K562 (cell line): ENCODE data around the gene IL13. TPM values are rescaled to one million over a fixed set of nuclear protein-coding genes. Genes with fewer than 3 reads are reported as not detected.

Source experiments
- ATAC-seq: fragments of 200-7000 bp; cut with Tn5 transposase; 3 replicates; pipeline ENCODE4 v1.9.1; 2020; ENCODE audit warnings: moderate library complexity
- BruUV-seq: library from RNA; stranded (reverse); fragments of 400-500 nt; replicated peaks from 2 replicates; lab custom pipeline; 2021; lab: Mats Ljungman, UMichigan
- CTCF ChIA-PET: fragments of 300-600 bp; formaldehyde crosslinking; extraction: SDS; loops from one replicate; lab custom pipeline; 2021; ENCODE audit warnings: low intra/inter-chr PET ratio; lab: Yijun Ruan, JAX
- POLR2A ChIA-PET: fragments of 300-600, 350-650 bp; sonication (Branson Sonifier 250); formaldehyde crosslinking; extraction: SDS; loops from one replicate; lab custom pipeline; 2021; ENCODE audit warnings: antibody characterized with exemption, inconsistent platforms; lab: Yijun Ruan, JAX
- DNase-seq, 4 experiments: peaks; one replicate each; pipeline versions ENCODE4 v3.0.0 to v3.0.0-alpha.2; 2011 to 2018; ENCODE audit warnings: low spot score in 3 of 4, mixed read lengths in 3 of 4; ENCODE audit errors: extremely low read depth in 1 of 4
- FAIRE-seq: peaks from 2 replicates; lab custom pipeline; 2011; peaks lifted over from hg19 to GRCh38; lab: Jason Lieb, UNC
- H2AFZ ChIP-seq: 2 replicates; pipeline ENCODE4 v1.6.0; 2011; ENCODE audit warnings: low read depth, low read length, control low read depth, inconsistent platforms
- H3K27ac ChIP-seq: fragments of 200-600 bp; 3 replicates; pipeline ENCODE4 v1.8.0; 2011; ENCODE audit warnings: low read depth, mild to moderate bottlenecking, control low read depth, inconsistent platforms, low read length, moderate library complexity, mixed read lengths; ENCODE audit errors: extremely low read depth
- H3K27me3 ChIP-seq, 2 experiments: fragments of 300-600 bp in 1 of 2; 2 replicates in 1 of 2; 3 replicates in 1 of 2; pipeline versions ENCODE4 v1.6.0 to v1.8.0; 2011; ENCODE audit warnings: inconsistent platforms in 2 of 2, low read length in 2 of 2, mild to moderate bottlenecking in 1 of 2, mixed read lengths in 1 of 2, moderate library complexity in 1 of 2; ENCODE audit not compliant: control insufficient read depth in 2 of 2, insufficient read depth in 2 of 2
- H3K36me3 ChIP-seq: fragments of 300-600 bp; 3 replicates; pipeline ENCODE4 v1.8.0; 2011; ENCODE audit warnings: mild to moderate bottlenecking, low read length, inconsistent platforms; ENCODE audit not compliant: control insufficient read depth, insufficient read depth
- H3K4me1 ChIP-seq, 2 experiments: fragments of 200-600 bp in 1 of 2; replicated peaks in 1 of 2; 2 replicates in 1 of 2; 3 replicates in 1 of 2; pipeline versions ENCODE4 v1.5.1 to v1.8.0; 2011; ENCODE audit warnings: inconsistent platforms in 2 of 2, low read length in 2 of 2, mild to moderate bottlenecking in 1 of 2, mixed read lengths in 1 of 2, moderate library complexity in 1 of 2; ENCODE audit not compliant: control insufficient read depth in 2 of 2, insufficient read depth in 2 of 2
- H3K4me2 ChIP-seq: 2 replicates; pipeline ENCODE4 v1.6.1; 2011; ENCODE audit warnings: low read length, control low read depth, inconsistent platforms, mixed read lengths; ENCODE audit not compliant: insufficient read depth
- H3K4me3 ChIP-seq: fragments of 200-600 bp; sonication (generic), shearing (Covaris generic); 2 replicates; pipeline ENCODE4 v1.5.1; 2016; ENCODE audit warnings: control low read depth, inconsistent platforms
- H3K79me2 ChIP-seq: fragments of 200-600 bp; 3 replicates; pipeline ENCODE4 v1.8.0; 2011; ENCODE audit warnings: low read length, inconsistent platforms; ENCODE audit not compliant: control insufficient read depth, insufficient read depth
- H3K9ac ChIP-seq, 2 experiments: 2 replicates each; pipeline versions ENCODE4 v1.6.0 to v1.6.1; 2011; ENCODE audit warnings: low read depth in 2 of 2, low read length in 2 of 2, control low read depth in 1 of 2, inconsistent platforms in 1 of 2, mild to moderate bottlenecking in 1 of 2, mixed read lengths in 1 of 2; ENCODE audit not compliant: insufficient read depth in 1 of 2
- H3K9me1 ChIP-seq: one replicate; pipeline ENCODE4 v1.6.0; 2011; ENCODE audit warnings: inconsistent platforms, mild to moderate bottlenecking, low read length, moderate library complexity; ENCODE audit not compliant: control insufficient read depth, insufficient read depth
- H3K9me3 ChIP-seq: replicated peaks from 2 replicates; pipeline ENCODE4 v1.5.1; 2011; ENCODE audit warnings: low read depth, low read length, inconsistent platforms; ENCODE audit not compliant: control insufficient read depth, insufficient read depth
- H4K20me1 ChIP-seq: replicated peaks from 2 replicates; pipeline ENCODE4 v1.6.1; 2011; ENCODE audit warnings: low read length, inconsistent platforms, mixed read lengths; ENCODE audit not compliant: control insufficient read depth, insufficient read depth
- CAMTA2 ChIP-seq: fragments of 250-450 bp; sonication (Bioruptor Pico); conservative IDR thresholded peaks from 2 replicates; pipeline ENCODE4 v1.5.1; 2022
- E2F8 ChIP-seq: fragments of 450-650 bp; IDR thresholded peaks from 2 replicates; pipeline ENCODE4 v1.7.1; 2018; ENCODE audit warnings: mild to moderate bottlenecking, low read depth; ENCODE audit not compliant: partially characterized antibody
- EGR1 ChIP-seq: fragments of 450-650 bp; conservative IDR thresholded peaks from 2 replicates; pipeline ENCODE4 v1.6.1; 2017; ENCODE audit warnings: mild to moderate bottlenecking
- EP400 ChIP-seq: fragments of 450-650 bp; IDR thresholded peaks from 2 replicates; pipeline ENCODE4 v1.6.1; 2017; ENCODE audit warnings: antibody characterized with exemption, mild to moderate bottlenecking, moderate library complexity
- FOXA1 ChIP-seq: fragments of 450-650 bp; IDR thresholded peaks from 2 replicates; pipeline ENCODE4 v1.6.1; 2016; ENCODE audit warnings: mild to moderate bottlenecking, borderline replicate concordance
- PCBP1 ChIP-seq: fragments of 200-400 bp; formaldehyde crosslinking; IDR thresholded peaks from 2 replicates; pipeline ENCODE4 v1.6.1; 2018; ENCODE audit warnings: mild to moderate bottlenecking, low read depth, low read length; ENCODE audit not compliant: poor library complexity, severe bottlenecking
- SP1 ChIP-seq: sonication (generic); formaldehyde crosslinking; IDR thresholded peaks from 2 replicates; pipeline ENCODE4 v1.8.1; 2022; ENCODE audit warnings: mild to moderate bottlenecking, missing genetic modification reagents
- ZNF133 ChIP-seq: fragments of 250-450 bp; sonication (Bioruptor Pico); IDR thresholded peaks from 2 replicates; pipeline ENCODE4 v1.4.0; 2020; ENCODE audit warnings: mild to moderate bottlenecking
- ZNF586 ChIP-seq: fragments of 450-650 bp; formaldehyde crosslinking; conservative IDR thresholded peaks from 2 replicates; pipeline ENCODE4 v1.4.0; 2020; ENCODE audit warnings: mild to moderate bottlenecking, moderate library complexity
- WGBS: fragments of 100-300 bp; shearing (Covaris generic); methylation state at CpG from one replicate; pipeline ENCODE4 v1.1.6; 2016; ENCODE audit warnings: low coverage, mixed read lengths; ENCODE audit not compliant: insufficient coverage; ENCODE audit errors: missing lambda C conversion rate; 5-methylcytosine and 5-hydroxymethylcytosine counted together
- in situ Hi-C: fragments of 300-500 bp; cut with MboI; formaldehyde crosslinking; loops from 4 replicates; pipeline ENCODE4 v1.15.0; 2018; ENCODE audit warnings: inconsistent platforms, mixed read lengths
- intact Hi-C: fragments of 100-400 bp; cut with micrococcal nuclease; formaldehyde crosslinking; loops from 2 replicates; pipeline ENCODE4 v1.14.2; 2022
- polyA plus RNA-seq, 8 experiments: library from polyadenylated mRNA; depleted of rRNA in 4 of 8; stranded (reverse) in 5 of 8; unstranded in 3 of 8; fragments of >200 nt; fragmentation: Nextera tagmentation in 2 of 8; fragmentation: Illumina TruSeq in 1 of 8; extraction: Ambion mirVana in 2 of 8; extraction: Trizol in 1 of 8; gene quantifications; 2 replicates each; pipeline versions ENCODE4 v1.2.1 to v1.2.3, GENCODE V29; 2011 to 2014; ENCODE audit warnings: inconsistent platforms in 1 of 8, missing spikeins in 1 of 8
- total RNA-seq, 7 experiments: library from RNA; depleted of rRNA in 6 of 7; stranded (reverse); fragments of >200 nt in 6 of 7; fragmentation: Illumina TruSeq in 2 of 7; extraction: Trizol in 2 of 7; gene quantifications; 2 replicates each; pipeline versions ENCODE4 v1.2.1 to v1.2.3, GENCODE V29; 2011 to 2021; ENCODE audit warnings: low replicate concordance in 1 of 7
- TF ChIP-seq, protein P1 (sequence below): sonication (generic); formaldehyde crosslinking; IDR thresholded peaks from 2 replicates; pipeline ENCODE4 v1.8.0; 2023; ENCODE audit warnings: mild to moderate bottlenecking, missing genetic modification reagents
- TF ChIP-seq, protein P2 (sequence below): fragments of 450-650 bp; IDR thresholded peaks from 2 replicates; pipeline ENCODE4 v1.6.1; 2018; ENCODE audit not compliant: partially characterized antibody
- TF ChIP-seq, protein P3 (sequence below): fragments of 450-650 bp; formaldehyde crosslinking; IDR thresholded peaks from 2 replicates; pipeline ENCODE4 v1.4.0; 2022; ENCODE audit warnings: mild to moderate bottlenecking, moderate library complexity

IL13 gene
- total and polyA plus RNA-seq, 9 of the 15 experiments (the other 6 are each of a cell fraction or from before 2014, with no cell fraction given) = not detected

GRCh38 chr5:132622608-132623007 lies 35.4 kb upstream of the IL13 start (continued):
- TF ChIP-seq, protein P1, sequence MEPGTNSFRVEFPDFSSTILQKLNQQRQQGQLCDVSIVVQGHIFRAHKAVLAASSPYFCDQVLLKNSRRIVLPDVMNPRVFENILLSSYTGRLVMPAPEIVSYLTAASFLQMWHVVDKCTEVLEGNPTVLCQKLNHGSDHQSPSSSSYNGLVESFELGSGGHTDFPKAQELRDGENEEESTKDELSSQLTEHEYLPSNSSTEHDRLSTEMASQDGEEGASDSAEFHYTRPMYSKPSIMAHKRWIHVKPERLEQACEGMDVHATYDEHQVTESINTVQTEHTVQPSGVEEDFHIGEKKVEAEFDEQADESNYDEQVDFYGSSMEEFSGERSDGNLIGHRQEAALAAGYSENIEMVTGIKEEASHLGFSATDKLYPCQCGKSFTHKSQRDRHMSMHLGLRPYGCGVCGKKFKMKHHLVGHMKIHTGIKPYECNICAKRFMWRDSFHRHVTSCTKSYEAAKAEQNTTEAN (CRISPR knock-in tag) = no peak

DNA sequence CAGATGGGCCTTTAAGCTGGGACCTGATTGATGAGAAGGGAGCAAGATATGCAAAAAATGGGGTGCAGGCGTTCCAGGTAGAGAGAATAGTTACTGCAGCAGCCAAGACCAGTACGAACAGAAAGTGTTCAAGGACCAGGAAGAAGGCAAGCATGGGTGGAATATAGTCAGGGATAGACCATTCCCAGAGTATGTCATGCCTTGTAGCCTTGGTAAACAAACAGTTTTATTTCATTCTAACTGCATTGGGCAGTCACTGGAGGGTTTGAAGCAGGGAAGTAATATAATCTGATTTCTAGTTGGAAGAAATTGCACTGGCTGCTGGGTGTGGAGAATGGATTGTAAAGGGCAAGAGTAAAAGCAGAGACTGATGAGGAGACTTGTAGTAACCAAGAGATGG lies 30.5 kb upstream of the IL13 start:
- Histone ChIP-seq H3K9ac (no peak overlapping the region), H3K36me3 (peaks cover 56% of the 10 kb centered on the region), H3K9me1 (no peaks in the 10 kb centered on the region), H3K4me2 (no peak overlapping the region), H4K20me1 (no peaks in the 10 kb centered on the region), H3K9me3 (no peaks in the 10 kb centered on the region), H2AFZ (no peak overlapping the region), H3K4me1 (no peaks in the 10 kb centered on the region), H3K4me3 (no peak overlapping the region), H3K27me3 (no peaks in the 10 kb centered on the region), H3K79me2 (no peaks in the 10 kb centered on the region), H3K27ac (no peak overlapping the region)
- ChIA-PET CTCF (no interaction called here), POLR2A (interaction anchor here (0.8 kb wide), 1 partner anchor 11 kb away, joined by 3 read pairs; no protein-coding TSS in a partner anchor)
- ATAC-seq (no peak), DNase-seq (no peak), FAIRE-seq (no peak)
- BruUV-seq = no TSS peak
- intact Hi-C loops (no loop called here), in situ Hi-C loops (no loop called here)
- WGBS = 94% methylated on average over 2 of the region's 2 CpGs
- no peak for TF ChIP-seq SP1
- TF ChIP-seq PCBP1 = no peak
- TF ChIP-seq ZNF586 = no peak
- TF ChIP-seq FOXA1 = no peak
- TF ChIP-seq CAMTA2 = no peak
- TF ChIP-seq EP400 = no peak
- TF ChIP-seq, protein P2, sequence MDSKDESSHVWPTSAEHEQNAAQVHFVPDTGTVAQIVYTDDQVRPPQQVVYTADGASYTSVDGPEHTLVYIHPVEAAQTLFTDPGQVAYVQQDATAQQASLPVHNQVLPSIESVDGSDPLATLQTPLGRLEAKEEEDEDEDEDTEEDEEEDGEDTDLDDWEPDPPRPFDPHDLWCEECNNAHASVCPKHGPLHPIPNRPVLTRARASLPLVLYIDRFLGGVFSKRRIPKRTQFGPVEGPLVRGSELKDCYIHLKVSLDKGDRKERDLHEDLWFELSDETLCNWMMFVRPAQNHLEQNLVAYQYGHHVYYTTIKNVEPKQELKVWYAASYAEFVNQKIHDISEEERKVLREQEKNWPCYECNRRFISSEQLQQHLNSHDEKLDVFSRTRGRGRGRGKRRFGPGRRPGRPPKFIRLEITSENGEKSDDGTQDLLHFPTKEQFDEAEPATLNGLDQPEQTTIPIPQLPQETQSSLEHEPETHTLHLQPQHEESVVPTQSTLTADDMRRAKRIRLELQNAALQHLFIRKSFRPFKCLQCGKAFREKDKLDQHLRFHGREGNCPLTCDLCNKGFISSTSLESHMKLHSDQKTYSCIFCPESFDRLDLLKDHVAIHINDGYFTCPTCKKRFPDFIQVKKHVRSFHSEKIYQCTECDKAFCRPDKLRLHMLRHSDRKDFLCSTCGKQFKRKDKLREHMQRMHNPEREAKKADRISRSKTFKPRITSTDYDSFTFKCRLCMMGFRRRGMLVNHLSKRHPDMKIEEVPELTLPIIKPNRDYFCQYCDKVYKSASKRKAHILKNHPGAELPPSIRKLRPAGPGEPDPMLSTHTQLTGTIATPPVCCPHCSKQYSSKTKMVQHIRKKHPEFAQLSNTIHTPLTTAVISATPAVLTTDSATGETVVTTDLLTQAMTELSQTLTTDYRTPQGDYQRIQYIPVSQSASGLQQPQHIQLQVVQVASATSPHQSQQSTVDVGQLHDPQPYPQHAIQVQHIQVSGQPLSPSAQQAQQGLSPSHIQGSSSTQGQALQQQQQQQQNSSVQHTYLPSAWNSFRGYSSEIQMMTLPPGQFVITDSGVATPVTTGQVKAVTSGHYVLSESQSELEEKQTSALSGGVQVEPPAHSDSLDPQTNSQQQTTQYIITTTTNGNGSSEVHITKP = no peak
- TF ChIP-seq ZNF133 = no peak
- TF ChIP-seq, protein P3, sequence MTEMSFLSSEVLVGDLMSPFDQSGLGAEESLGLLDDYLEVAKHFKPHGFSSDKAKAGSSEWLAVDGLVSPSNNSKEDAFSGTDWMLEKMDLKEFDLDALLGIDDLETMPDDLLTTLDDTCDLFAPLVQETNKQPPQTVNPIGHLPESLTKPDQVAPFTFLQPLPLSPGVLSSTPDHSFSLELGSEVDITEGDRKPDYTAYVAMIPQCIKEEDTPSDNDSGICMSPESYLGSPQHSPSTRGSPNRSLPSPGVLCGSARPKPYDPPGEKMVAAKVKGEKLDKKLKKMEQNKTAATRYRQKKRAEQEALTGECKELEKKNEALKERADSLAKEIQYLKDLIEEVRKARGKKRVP (CRISPR knock-in tag) = no peak
- TF ChIP-seq E2F8 = no peak
- no peak for TF ChIP-seq EGR1
